ENCODE measurements around the gene TEX44.

TEX44 gene

GRCh38 chr2:231611273-231612108 is 18.8 kb downstream of the TEX44 start:
- H3K4me3 ChIP-seq (ENCODE audit: low read depth, low read length) = no peak overlapping the region
- no peaks in the 10 kb centered on the region for H3K36me3 ChIP-seq (ENCODE audit: control insufficient read depth in 2 of 2, insufficient read depth in 1 of 2, low read length in 2 of 2)
- H3K9me3 ChIP-seq (ENCODE audit: control insufficient read depth, insufficient read depth, low read depth, low read length) = no peaks in the 10 kb centered on the region
- ChIA-PET CTCF (interaction anchor here (0.5 to 12.2 kb wide), 23 partner anchors 9 to 291 kb away, joined by 3 to 231 read pairs (median 4); no protein-coding TSS in a partner anchor), POLR2A (interaction anchor here (1.0 kb wide), 3 partner anchors 97 to 103 kb away, joined by 3 to 5 read pairs (median 4); partner anchors contain the start of gene PTMA)
- no peak for TF ChIP-seq ZNF843 (tag by site-specific recombination; IDR thresholded peaks at IDR 0.05)
- TF ChIP-seq ZNF837 (tag by site-specific recombination; IDR thresholded peaks at IDR 0.05) = no peak
- TF ChIP-seq ZNF664 (tag by site-specific recombination; IDR thresholded peaks at IDR 0.05) = peak; percentile 48; the same call in 1 of the 2 replicates
- TF ChIP-seq ZNF654 (tag by site-specific recombination; IDR thresholded peaks at IDR 0.05; ENCODE audit: low read depth) = peak; percentile 27; the same call in 1 of the 2 replicates
- TF ChIP-seq, protein P1, sequence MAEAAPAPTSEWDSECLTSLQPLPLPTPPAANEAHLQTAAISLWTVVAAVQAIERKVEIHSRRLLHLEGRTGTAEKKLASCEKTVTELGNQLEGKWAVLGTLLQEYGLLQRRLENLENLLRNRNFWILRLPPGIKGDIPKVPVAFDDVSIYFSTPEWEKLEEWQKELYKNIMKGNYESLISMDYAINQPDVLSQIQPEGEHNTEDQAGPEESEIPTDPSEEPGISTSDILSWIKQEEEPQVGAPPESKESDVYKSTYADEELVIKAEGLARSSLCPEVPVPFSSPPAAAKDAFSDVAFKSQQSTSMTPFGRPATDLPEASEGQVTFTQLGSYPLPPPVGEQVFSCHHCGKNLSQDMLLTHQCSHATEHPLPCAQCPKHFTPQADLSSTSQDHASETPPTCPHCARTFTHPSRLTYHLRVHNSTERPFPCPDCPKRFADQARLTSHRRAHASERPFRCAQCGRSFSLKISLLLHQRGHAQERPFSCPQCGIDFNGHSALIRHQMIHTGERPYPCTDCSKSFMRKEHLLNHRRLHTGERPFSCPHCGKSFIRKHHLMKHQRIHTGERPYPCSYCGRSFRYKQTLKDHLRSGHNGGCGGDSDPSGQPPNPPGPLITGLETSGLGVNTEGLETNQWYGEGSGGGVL (tag by site-specific recombination; IDR thresholded peaks at IDR 0.05) = peak; percentile 53; the same call in 1 of the 2 replicates
- TF ChIP-seq, protein P2, sequence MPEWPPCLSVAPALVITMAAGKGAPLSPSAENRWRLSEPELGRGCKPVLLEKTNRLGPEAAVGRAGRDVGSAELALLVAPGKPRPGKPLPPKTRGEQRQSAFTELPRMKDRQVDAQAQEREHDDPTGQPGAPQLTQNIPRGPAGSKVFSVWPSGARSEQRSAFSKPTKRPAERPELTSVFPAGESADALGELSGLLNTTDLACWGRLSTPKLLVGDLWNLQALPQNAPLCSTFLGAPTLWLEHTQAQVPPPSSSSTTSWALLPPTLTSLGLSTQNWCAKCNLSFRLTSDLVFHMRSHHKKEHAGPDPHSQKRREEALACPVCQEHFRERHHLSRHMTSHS (tag by site-specific recombination; IDR thresholded peaks at IDR 0.05) = no peak
- peak; percentile 66 for TF ChIP-seq GLIS1 (tag by site-specific recombination; IDR thresholded peaks at IDR 0.05)
- TF ChIP-seq SP7 (tag by site-specific recombination; IDR thresholded peaks at IDR 0.05) = 0 out of 2 replicates have a peak, but pooled peaks have one; percentile 22
- TF ChIP-seq CTCF (tag by site-specific recombination; IDR thresholded peaks at IDR 0.05) = peak; percentile 67
- TF ChIP-seq SP2 (tag by site-specific recombination; IDR thresholded peaks at IDR 0.05) = 0 out of 2 replicates have a peak, but pooled peaks have one; percentile 16
- no peak for TF ChIP-seq ZNF140 (tag by site-specific recombination; IDR thresholded peaks at IDR 0.05)
- H3K4me1 ChIP-seq (ENCODE audit: control insufficient read depth, insufficient read depth, low read length) = no peaks in the 10 kb centered on the region; the same call in 1 of the 2 replicates
- H3K27ac ChIP-seq (ENCODE audit: extremely low read depth, low read depth, low read length) = no peak overlapping the region

- Histone ChIP-seq H3K4me1 (ENCODE audit: control insufficient read depth, insufficient read depth, low read length) (no peaks in the 10 kb centered on the region; the same call in 1 of the 2 replicates), H3K27ac (ENCODE audit: extremely low read depth, low read depth, low read length) (no peak overlapping the region), H3K9me3 (ENCODE audit: control insufficient read depth, insufficient read depth, low read depth, low read length) (no peaks in the 10 kb centered on the region), H3K4me3 (ENCODE audit: low read depth, low read length) (no peak overlapping the region), H3K36me3 (ENCODE audit: control insufficient read depth in 2 of 2, insufficient read depth in 1 of 2, low read length in 2 of 2) (no peaks in the 10 kb centered on the region)
- TF ChIP-seq, protein P3, sequence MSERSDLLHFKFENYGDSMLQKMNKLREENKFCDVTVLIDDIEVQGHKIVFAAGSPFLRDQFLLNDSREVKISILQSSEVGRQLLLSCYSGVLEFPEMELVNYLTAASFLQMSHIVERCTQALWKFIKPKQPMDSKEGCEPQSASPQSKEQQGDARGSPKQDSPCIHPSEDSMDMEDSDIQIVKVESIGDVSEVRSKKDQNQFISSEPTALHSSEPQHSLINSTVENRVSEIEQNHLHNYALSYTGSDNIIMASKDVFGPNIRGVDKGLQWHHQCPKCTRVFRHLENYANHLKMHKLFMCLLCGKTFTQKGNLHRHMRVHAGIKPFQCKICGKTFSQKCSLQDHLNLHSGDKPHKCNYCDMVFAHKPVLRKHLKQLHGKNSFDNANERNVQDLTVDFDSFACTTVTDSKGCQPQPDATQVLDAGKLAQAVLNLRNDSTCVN (tag by site-specific recombination; optimal IDR thresholded peaks at IDR 0.05) = no peak
- no peak for TF ChIP-seq ZNF521 (tag by site-specific recombination; IDR thresholded peaks at IDR 0.05)
- no peak for TF ChIP-seq ZNF266 (tag by site-specific recombination; IDR thresholded peaks at IDR 0.05; ENCODE audit: low read depth)
- no peak for TF ChIP-seq ZNF335 (tag by site-specific recombination; conservative IDR thresholded peaks at IDR 0.05)
- no peak for TF ChIP-seq ZNF621 (tag by site-specific recombination; IDR thresholded peaks at IDR 0.05)
- POLR2A ChIA-PET = interaction anchor here (0.8 to 1.4 kb wide), 5 partner anchors 96 to 148 kb away, joined by 3 to 5 read pairs (median 3); partner anchors contain the start of genes NCL and PTMA
- CTCF ChIA-PET = interaction anchor here (0.6 to 12.2 kb wide), 18 partner anchors 9 to 103 kb away, joined by 3 to 231 read pairs (median 4); no protein-coding TSS in a partner anchor
These were observed 19.4 kb downstream of the TEX44 start for GRCh38 chr2:231612109-231612455.
